H1 (cell line): ENCODE results near the gene UTS2B. TPM values are rescaled to one million over a fixed set of nuclear protein-coding genes. Genes with fewer than 3 reads are reported as not detected.

Source experiments
- CHD1 ChIP-seq: IDR thresholded peaks from 2 replicates; pipeline ENCODE4 v1.6.1; 2012; ENCODE audit warnings: low read depth, low read length, improper control_type of control experiment
- CHD7 ChIP-seq: fragments of 300-600 bp; sonication (generic); IDR thresholded peaks from 2 replicates; pipeline ENCODE4 v1.7.1; 2012; ENCODE audit warnings: low read length, moderate library complexity, mild to moderate bottlenecking, inconsistent platforms; ENCODE audit not compliant: insufficient replicate concordance
- E2F6 ChIP-seq: IDR thresholded peaks from 2 replicates; pipeline ENCODE4 v1.6.1; 2012; ENCODE audit warnings: inconsistent platforms
- JUND ChIP-seq: IDR thresholded peaks from 2 replicates; pipeline ENCODE4 v1.6.1; 2011; ENCODE audit warnings: mild to moderate bottlenecking, improper control_type of control experiment, low read length
- KDM4A ChIP-seq: IDR thresholded peaks from one replicate; pipeline ENCODE4 v1.7.1; 2012; ENCODE audit warnings: low read depth, mild to moderate bottlenecking, moderate library complexity, low read length, inconsistent platforms; ENCODE audit not compliant: severe bottlenecking
- RBBP5 ChIP-seq: IDR thresholded peaks from 2 replicates; pipeline ENCODE4 v1.7.1; 2012; ENCODE audit warnings: low read depth, mild to moderate bottlenecking, inconsistent platforms, low read length, moderate library complexity, borderline replicate concordance
- RXRA ChIP-seq: IDR thresholded peaks from 2 replicates; pipeline ENCODE4 v1.6.1; 2011; ENCODE audit warnings: low read depth, mild to moderate bottlenecking, low read length, moderate library complexity; ENCODE audit not compliant: insufficient read depth
- SIN3A ChIP-seq, 2 experiments: IDR thresholded peaks in 1 of 2; conservative IDR thresholded peaks in 1 of 2; 2 replicates each; pipeline ENCODE4 v1.6.1; 2011 to 2012; ENCODE audit warnings: low read length in 2 of 2, improper control_type of control experiment in 1 of 2, low read depth in 1 of 2, mild to moderate bottlenecking in 1 of 2
- TBP ChIP-seq: IDR thresholded peaks from 2 replicates; pipeline ENCODE4 v1.6.1; 2011; ENCODE audit warnings: low read depth, low read length, improper control_type of control experiment
- TEAD4 ChIP-seq: IDR thresholded peaks from 2 replicates; pipeline ENCODE4 v1.6.1; 2012; ENCODE audit warnings: low read depth, low read length, inconsistent platforms, mixed read lengths
- polyA plus RNA-seq, 7 experiments: library from polyadenylated mRNA; depleted of rRNA in 3 of 7; stranded (reverse) in 5 of 7; unstranded in 2 of 7; fragments of >200 nt in 5 of 7; fragments of 200-250 nt in 2 of 7; gene quantifications; 1 replicate in 5 of 7; 2 replicates in 1 of 7; 4 replicates in 1 of 7; pipeline versions ENCODE4 v1.2.1 to v1.2.3, GENCODE V29; 2011 to 2013; ENCODE audit warnings: missing spikeins in 2 of 7, mixed read lengths in 2 of 7
- total RNA-seq: library from RNA; stranded (reverse); fragmentation: NEBNext Ultra II Directional; extraction: Animal tissue kit (Norgen Biotek cat#: 25700); gene quantifications from 2 replicates; pipeline ENCODE4 v1.2.1, GENCODE V29; 2021

UTS2B gene
- total and polyA plus RNA-seq, 2 of the 8 experiments (the other 6 are each of a cell fraction or from before 2014, with no cell fraction given) = not detected

GRCh38 chr3:191298846-191299245, 31.5 kb downstream of the UTS2B start (continued):
- TF ChIP-seq CHD7 (no peak), RXRA (no peak), E2F6 (no peak), CHD1 (no peak), TBP (no peak), KDM4A (no peak), SIN3A (conservative IDR thresholded peaks at IDR 0.05 in 1 of 2, IDR thresholded peaks at IDR 0.05 in 1 of 2; ENCODE audit: low read depth in 1 of 2, low read length in 2 of 2) (no peak), RBBP5 (no peak), TEAD4 (no peak), JUND (no peak)
